Measurements from ENCODE around the gene CDH26.

The CDH26 gene

DNA sequence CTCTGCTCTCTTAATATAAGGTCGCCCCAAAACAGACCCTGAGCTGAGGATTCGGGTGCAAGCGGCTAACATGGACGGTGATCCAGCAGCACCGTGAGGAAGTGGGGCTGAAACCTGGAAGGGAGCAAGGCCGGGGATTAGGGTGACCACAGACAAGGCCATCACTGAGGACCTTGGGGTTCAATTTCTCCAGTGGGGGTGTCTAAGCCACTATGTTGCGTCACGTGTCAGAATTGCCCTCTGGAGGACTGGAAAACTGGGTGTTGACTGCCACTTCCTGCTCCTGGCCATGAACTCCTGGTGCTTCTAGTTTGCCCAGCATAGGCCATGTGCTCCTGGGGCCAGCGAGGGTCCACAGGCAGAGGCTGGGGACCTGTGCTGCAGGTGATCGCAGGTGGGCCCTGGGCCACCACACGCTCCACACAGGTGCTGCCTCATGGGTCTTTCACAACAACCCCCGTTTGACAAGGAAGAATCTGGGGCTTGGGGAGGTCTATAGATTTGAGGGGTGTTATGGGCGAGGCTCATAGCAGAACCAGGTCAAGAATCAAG, 101.9 kb downstream of the CDH26 start:
- DNase-seq (ENCODE audit: low read depth in 2 of 3, low spot score in 2 of 3) = no peak

DNA sequence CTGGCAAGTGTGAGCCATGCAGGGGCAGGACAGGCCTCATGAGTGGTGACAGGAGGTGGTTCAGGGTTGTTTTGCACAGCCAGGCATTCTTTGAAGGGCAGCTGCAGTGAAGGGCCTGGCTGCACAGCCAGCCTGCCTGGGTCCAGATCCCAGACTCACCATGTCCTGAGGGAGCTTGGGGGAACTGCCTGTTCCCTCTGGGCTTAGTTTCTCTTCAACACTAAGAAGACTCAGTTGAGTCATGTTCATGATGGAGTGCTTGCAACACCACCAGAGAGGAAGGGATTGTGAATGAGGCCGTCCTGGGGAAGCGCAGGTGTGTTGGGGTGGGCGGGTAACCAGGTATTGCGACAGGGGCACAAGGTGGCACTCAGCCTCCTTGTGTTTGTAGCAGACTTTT, 102.4 kb downstream of the CDH26 start:
- no peak for DNase-seq (ENCODE audit: low read depth in 2 of 3, low spot score in 2 of 3)

DNA sequence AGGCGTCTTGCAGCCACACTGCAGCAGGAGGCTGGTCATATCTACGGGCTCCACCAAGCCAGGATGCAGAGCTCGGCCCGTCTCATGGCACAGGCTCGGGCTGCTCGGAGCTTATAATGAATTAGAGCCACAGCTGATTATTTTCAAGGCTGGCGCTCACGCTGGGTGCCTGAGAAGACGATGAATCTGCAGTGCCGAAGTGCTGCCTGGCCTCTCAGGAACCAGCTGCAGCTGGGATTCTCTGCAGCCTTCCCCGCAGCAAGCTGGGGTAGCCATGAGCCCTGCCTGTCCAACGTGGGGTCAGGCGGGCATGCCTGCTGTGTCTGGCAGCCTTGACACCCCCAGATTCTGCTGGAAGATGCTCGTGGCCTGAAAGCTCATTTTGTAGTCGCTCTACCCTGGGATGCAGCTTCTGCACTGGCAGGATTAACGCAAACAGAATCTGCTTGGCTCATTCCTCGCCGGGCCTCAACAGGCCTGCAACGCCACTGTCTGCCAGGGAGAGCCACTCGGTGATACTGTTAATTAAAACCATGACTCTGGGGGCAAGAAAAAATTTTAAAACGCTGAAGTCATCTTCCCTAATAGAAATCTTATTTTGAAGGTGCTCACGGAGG, 104.3 kb downstream of the CDH26 start:
- DNase-seq (ENCODE audit: low read depth in 2 of 3, low spot score in 2 of 3) = no peak

DNA sequence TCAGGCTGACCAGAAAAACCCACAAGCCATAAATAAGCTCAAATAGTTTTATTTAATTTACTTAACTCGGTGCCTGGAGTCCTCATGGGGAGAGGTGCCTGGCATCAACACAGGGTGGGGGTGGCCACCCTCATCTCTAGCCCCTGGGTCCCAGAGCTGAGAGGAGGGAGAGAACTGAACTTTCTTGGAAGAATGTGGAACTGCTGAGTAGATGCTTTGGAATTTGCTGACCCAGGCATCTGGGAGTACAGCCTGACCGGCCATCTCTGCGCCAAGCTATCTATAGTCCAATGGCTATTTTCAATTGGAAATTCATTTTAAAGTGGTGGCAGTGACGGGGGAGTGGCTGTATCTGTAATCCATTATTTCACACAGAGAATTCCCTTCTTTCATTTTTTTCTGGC, 104.8 kb downstream of the CDH26 start:
- DNase-seq (ENCODE audit: low read depth in 2 of 3, low spot score in 2 of 3) = no peak

DNA sequence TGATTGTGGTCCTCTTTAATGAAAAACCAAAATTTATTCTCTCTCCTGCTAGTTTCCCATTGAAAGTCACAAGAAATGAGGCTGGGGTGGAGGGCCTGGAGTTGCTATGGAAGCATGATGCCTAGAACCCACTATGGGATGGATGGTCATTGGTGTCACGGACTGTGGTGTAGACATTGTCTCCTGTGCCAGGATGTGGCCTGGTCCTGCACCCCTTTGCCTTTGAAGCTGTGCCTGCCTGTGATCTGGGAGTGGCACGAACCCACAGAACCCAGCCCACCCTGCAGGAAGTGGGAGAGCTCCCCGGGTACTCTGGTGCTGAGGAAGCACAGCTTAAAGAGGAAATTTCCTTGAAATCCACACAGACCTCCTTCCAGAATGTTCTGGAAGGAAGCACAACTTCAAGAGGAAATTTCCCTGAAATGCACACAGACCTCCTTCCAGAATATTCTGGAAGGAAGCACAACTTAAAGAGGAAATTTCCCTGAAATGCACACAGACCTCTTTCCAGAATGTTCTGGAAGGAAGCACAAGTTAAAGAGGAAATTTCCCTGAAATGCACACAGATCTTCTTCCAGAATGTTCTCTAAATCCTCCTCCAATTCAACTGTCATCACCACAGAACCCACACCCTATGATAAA, 105.6 kb downstream of the CDH26 start:
- no peak for DNase-seq (ENCODE audit: low read depth in 2 of 3, low spot score in 2 of 3)
